HCT116 (cell line): Measurements from ENCODE around the gene ZCWPW1. TPM values are rescaled to one million over a fixed set of nuclear protein-coding genes. Genes with fewer than 3 reads are reported as not detected.

Experiments used
- ATAC-seq: fragments of 200-7000 bp; cut with Tn5 transposase; 2 replicates; pipeline ENCODE4 v1.9.1; 2020; ENCODE audit warnings: mild to moderate bottlenecking, moderate library complexity
- BruUV-seq: library from RNA; stranded (reverse); fragments of 400-500 nt; replicated peaks from 2 replicates; lab custom pipeline; 2021; lab: Mats Ljungman, UMichigan
- CTCF ChIA-PET: fragments of 300-600 bp; sonication (Branson Sonifier 250); formaldehyde crosslinking; loops from one replicate; lab custom pipeline; 2021; ENCODE audit warnings: antibody characterized with exemption; lab: Charles Lee
- POLR2A ChIA-PET: fragments of 300-600, 350-600 bp; sonication (Branson Sonifier 250); formaldehyde crosslinking; loops from one replicate; lab custom pipeline; 2021; ENCODE audit warnings: antibody characterized with exemption; lab: Charles Lee
- RAD21 ChIA-PET, 2 experiments: fragments of 300-600 bp; sonication (Branson Sonifier 250); formaldehyde crosslinking; loops; one replicate each; lab custom pipeline; 2023; ENCODE audit warnings: low total read pairs in 2 of 2; ENCODE audit not compliant: uncharacterized antibody in 2 of 2, unreplicated experiment in 2 of 2, low non-redundant PET in 1 of 2; lab: Charles Lee
- DNase-seq: peaks from one replicate; pipeline ENCODE4 v3.0.0-alpha.2; 2010; ENCODE audit warnings: low read depth, low spot score
- H2AFZ ChIP-seq: fragments of 200-600 bp; shearing (Covaris generic), sonication (generic); 2 replicates; pipeline ENCODE4 v1.6.1; 2017; ENCODE audit warnings: low read depth, mixed run types, mixed read lengths, antibody characterized with exemption, low read length; ENCODE audit not compliant: poor library complexity, severe bottlenecking
- H3K27ac ChIP-seq: 2 replicates; pipeline ENCODE4 v1.5.1; 2012; ENCODE audit warnings: low read depth, low read length
- H3K27me3 ChIP-seq: fragments of 200-600 bp; sonication (generic); 2 replicates; pipeline ENCODE4 v1.6.1; 2016; ENCODE audit warnings: mixed run types, low read length, mixed read lengths; ENCODE audit not compliant: insufficient read depth
- H3K36me3 ChIP-seq, 2 experiments: fragments of 200-500 bp in 1 of 2; fragments of 200-600 bp in 1 of 2; sonication (Bioruptor generic) in 1 of 2; sonication (generic) in 1 of 2; 2 replicates each; pipeline versions ENCODE4 v1.5.1 to v1.6.1; 2014 to 2016; ENCODE audit warnings: low read length in 2 of 2, inconsistent platforms in 1 of 2, mixed read lengths in 1 of 2, mixed run types in 1 of 2; ENCODE audit not compliant: insufficient read depth in 2 of 2, control insufficient read depth in 1 of 2
- H3K4me1 ChIP-seq, 2 experiments: fragments of 200-600 bp in 1 of 2; sonication (generic) in 1 of 2; 2 replicates each; pipeline versions ENCODE4 v1.5.1 to v1.6.1; 2012 to 2017; ENCODE audit warnings: low read length in 2 of 2, inconsistent platforms in 1 of 2, mild to moderate bottlenecking in 1 of 2, mixed read lengths in 1 of 2, mixed run types in 1 of 2, moderate library complexity in 1 of 2; ENCODE audit not compliant: insufficient read depth in 2 of 2, control insufficient read depth in 1 of 2
- H3K4me2 ChIP-seq: fragments of 200-600 bp; sonication (generic); 2 replicates; pipeline ENCODE4 v1.6.1; 2017; ENCODE audit warnings: mixed run types, low read length, mixed read lengths
- H3K4me3 ChIP-seq, 2 experiments: fragments of 200-600 bp in 1 of 2; sonication (generic) in 1 of 2; replicated peaks in 1 of 2; 2 replicates each; pipeline ENCODE4 v1.5.1; 2011 to 2016; ENCODE audit warnings: low read length in 2 of 2, control low read depth in 1 of 2, low read depth in 1 of 2, mild to moderate bottlenecking in 1 of 2, mixed read lengths in 1 of 2, mixed run types in 1 of 2
- H3K79me2 ChIP-seq: fragments of 200-600 bp; sonication (generic); 2 replicates; pipeline ENCODE4 v1.6.1; 2017; ENCODE audit warnings: mild to moderate bottlenecking, mixed run types, low read length, moderate library complexity, mixed read lengths; ENCODE audit not compliant: insufficient read depth
- H3K9ac ChIP-seq: fragments of 200-600 bp; sonication (generic); 2 replicates; pipeline ENCODE4 v1.6.1; 2016; ENCODE audit warnings: low read length, mixed read lengths
- H3K9me2 ChIP-seq: fragments of 200-600 bp; sonication (generic), shearing (Covaris generic); 2 replicates; pipeline ENCODE4 v1.6.1; 2017; ENCODE audit warnings: mixed run types, mild to moderate bottlenecking, moderate library complexity; ENCODE audit not compliant: insufficient read depth
- H3K9me3 ChIP-seq, 2 experiments: fragments of 200-500 bp in 1 of 2; fragments of 200-600 bp in 1 of 2; sonication (Bioruptor generic) in 1 of 2; sonication (generic) in 1 of 2; 2 replicates each; pipeline ENCODE4 v1.6.1; 2014 to 2017; ENCODE audit warnings: low read length in 2 of 2, mixed read lengths in 2 of 2, inconsistent platforms in 1 of 2, low read depth in 1 of 2, mild to moderate bottlenecking in 1 of 2, mixed run types in 1 of 2, moderate library complexity in 1 of 2; ENCODE audit not compliant: control insufficient read depth in 1 of 2, insufficient read depth in 1 of 2
- H4K20me1 ChIP-seq: fragments of 200-600 bp; sonication (generic), shearing (Covaris generic); 2 replicates; pipeline ENCODE4 v1.6.1; 2017; ENCODE audit warnings: mixed run types, mild to moderate bottlenecking, moderate library complexity; ENCODE audit not compliant: insufficient read depth
- ATF3 ChIP-seq: IDR thresholded peaks from 2 replicates; pipeline ENCODE4 v1.6.1; 2012
- CBX3 ChIP-seq: IDR thresholded peaks from 2 replicates; pipeline ENCODE4 v1.6.1; 2012; ENCODE audit warnings: low read depth
- CEBPB ChIP-seq: IDR thresholded peaks from 2 replicates; pipeline ENCODE4 v1.6.1; 2012; ENCODE audit warnings: low read depth
- CTCF ChIP-seq, 3 experiments: fragments of 200-600 bp in 1 of 3; sonication (generic) in 1 of 3; IDR thresholded peaks in 2 of 3; conservative IDR thresholded peaks in 1 of 3; 2 replicates each; pipeline ENCODE4 v1.5.1; 2012 to 2017; ENCODE audit warnings: low read depth in 2 of 3, low read length in 2 of 3, antibody characterized with exemption in 1 of 3, borderline replicate concordance in 1 of 3, control low read depth in 1 of 3, mild to moderate bottlenecking in 1 of 3, mixed read lengths in 1 of 3, mixed run types in 1 of 3, moderate library complexity in 1 of 3; ENCODE audit not compliant: insufficient read depth in 1 of 3
- EGR1 ChIP-seq: IDR thresholded peaks from 2 replicates; pipeline ENCODE4 v1.6.1; 2012; ENCODE audit warnings: low read depth
- EZH2 ChIP-seq: fragments of 200-600 bp; sonication (generic); IDR thresholded peaks from 2 replicates; pipeline ENCODE4 v1.6.1; 2017; ENCODE audit warnings: antibody characterized with exemption, mixed run types
- EZH2phosphoT487 ChIP-seq: fragments of 200-600 bp; IDR thresholded peaks from 2 replicates; pipeline ENCODE4 v1.6.1; 2018; ENCODE audit warnings: antibody characterized with exemption, borderline replicate concordance
- FOSL1 ChIP-seq: IDR thresholded peaks from 2 replicates; pipeline ENCODE4 v1.6.1; 2012; ENCODE audit warnings: low read depth
- JUND ChIP-seq: IDR thresholded peaks from 2 replicates; pipeline ENCODE4 v1.6.1; 2012
- MAX ChIP-seq: IDR thresholded peaks from 2 replicates; pipeline ENCODE4 v1.6.1; 2012
- POLR2AphosphoS5 ChIP-seq: IDR thresholded peaks from 2 replicates; pipeline ENCODE4 v1.6.1; 2011; ENCODE audit warnings: mild to moderate bottlenecking, low read depth, low read length, moderate library complexity
- SIN3A ChIP-seq: IDR thresholded peaks from 2 replicates; pipeline ENCODE4 v1.6.1; 2012; ENCODE audit warnings: low read depth
- SP1 ChIP-seq: IDR thresholded peaks from 2 replicates; pipeline ENCODE4 v1.6.1; 2012; ENCODE audit warnings: low read depth
- SRF ChIP-seq: IDR thresholded peaks from 2 replicates; pipeline ENCODE4 v1.6.1; 2012; ENCODE audit warnings: low read depth
- TCF7L2 ChIP-seq: IDR thresholded peaks from 2 replicates; pipeline ENCODE4 v1.7.0; 2011; ENCODE audit warnings: borderline replicate concordance, inconsistent platforms; ENCODE audit not compliant: insufficient read depth, insufficient read length; ENCODE audit errors: extremely low read depth
- YY1 ChIP-seq: IDR thresholded peaks from 2 replicates; pipeline ENCODE4 v1.6.1; 2011; ENCODE audit warnings: low read length, low read depth, moderate library complexity, mild to moderate bottlenecking; ENCODE audit not compliant: insufficient replicate concordance; ENCODE audit errors: extremely low read depth
- ZFX ChIP-seq: fragments of 450-650 bp; IDR thresholded peaks from 2 replicates; pipeline ENCODE4 v1.6.1; 2017
- ZNF274 ChIP-seq: fragments of 200-500 bp; sonication (Bioruptor generic); IDR thresholded peaks from 2 replicates; pipeline ENCODE4 v1.6.1; 2014; ENCODE audit warnings: mild to moderate bottlenecking, low read depth, low read length, inconsistent platforms
- intact Hi-C: fragments of 100-400 bp; cut with micrococcal nuclease; formaldehyde crosslinking; loops from 2 replicates; pipeline ENCODE4 v1.10.0; 2022
- total RNA-seq: library from RNA; stranded (reverse); gene quantifications from one replicate; pipeline ENCODE4 v1.2.1, GENCODE V29; 2021; ENCODE audit not compliant: unreplicated experiment
- TF ChIP-seq, protein P1 (sequence below): IDR thresholded peaks from 2 replicates; pipeline ENCODE4 v1.6.1; 2012; ENCODE audit warnings: low read depth

Gene ZCWPW1
- total RNA-seq, 1 experiment from 2014 or later: 1.5 TPM

- ChIA-PET RAD21 (no interaction called here), CTCF (no interaction called here), POLR2A (no interaction called here)
- ATAC-seq (no peak), DNase-seq (no peak)
- H3K4me3 ChIP-seq: no peak overlapping the region
- peaks cover 4 to 11% of the 10 kb centered on the region in 2 experiments; a peak in 2 of 4 replicates for H3K4me1 ChIP-seq
- H3K79me2 ChIP-seq: no peaks in the 10 kb centered on the region
- no peak overlapping the region for H3K9ac ChIP-seq
- TF ChIP-seq CBX3 (no peak), ZNF274 (no peak), CTCF (IDR thresholded peaks at IDR 0.05 in 2 of 3, conservative IDR thresholded peaks at IDR 0.05 in 1 of 3; ENCODE audit: borderline replicate concordance in 1 of 3, insufficient read depth in 1 of 3, low read depth in 2 of 3, low read length in 2 of 3) (no peak), TCF7L2 (no peak), ZFX (no peak), SIN3A (no peak), CEBPB (no peak), EGR1 (no peak), JUND (no peak), SP1 (no peak), ATF3 (no peak), EZH2phosphoT487 (no peak), MAX (no peak), FOSL1 (no peak), SRF (no peak), YY1 (no peak), EZH2 (no peak), POLR2AphosphoS5 (no peak)
- TF ChIP-seq, protein P1, sequence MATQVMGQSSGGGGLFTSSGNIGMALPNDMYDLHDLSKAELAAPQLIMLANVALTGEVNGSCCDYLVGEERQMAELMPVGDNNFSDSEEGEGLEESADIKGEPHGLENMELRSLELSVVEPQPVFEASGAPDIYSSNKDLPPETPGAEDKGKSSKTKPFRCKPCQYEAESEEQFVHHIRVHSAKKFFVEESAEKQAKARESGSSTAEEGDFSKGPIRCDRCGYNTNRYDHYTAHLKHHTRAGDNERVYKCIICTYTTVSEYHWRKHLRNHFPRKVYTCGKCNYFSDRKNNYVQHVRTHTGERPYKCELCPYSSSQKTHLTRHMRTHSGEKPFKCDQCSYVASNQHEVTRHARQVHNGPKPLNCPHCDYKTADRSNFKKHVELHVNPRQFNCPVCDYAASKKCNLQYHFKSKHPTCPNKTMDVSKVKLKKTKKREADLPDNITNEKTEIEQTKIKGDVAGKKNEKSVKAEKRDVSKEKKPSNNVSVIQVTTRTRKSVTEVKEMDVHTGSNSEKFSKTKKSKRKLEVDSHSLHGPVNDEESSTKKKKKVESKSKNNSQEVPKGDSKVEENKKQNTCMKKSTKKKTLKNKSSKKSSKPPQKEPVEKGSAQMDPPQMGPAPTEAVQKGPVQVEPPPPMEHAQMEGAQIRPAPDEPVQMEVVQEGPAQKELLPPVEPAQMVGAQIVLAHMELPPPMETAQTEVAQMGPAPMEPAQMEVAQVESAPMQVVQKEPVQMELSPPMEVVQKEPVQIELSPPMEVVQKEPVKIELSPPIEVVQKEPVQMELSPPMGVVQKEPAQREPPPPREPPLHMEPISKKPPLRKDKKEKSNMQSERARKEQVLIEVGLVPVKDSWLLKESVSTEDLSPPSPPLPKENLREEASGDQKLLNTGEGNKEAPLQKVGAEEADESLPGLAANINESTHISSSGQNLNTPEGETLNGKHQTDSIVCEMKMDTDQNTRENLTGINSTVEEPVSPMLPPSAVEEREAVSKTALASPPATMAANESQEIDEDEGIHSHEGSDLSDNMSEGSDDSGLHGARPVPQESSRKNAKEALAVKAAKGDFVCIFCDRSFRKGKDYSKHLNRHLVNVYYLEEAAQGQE: no peak
- no peaks in the 10 kb centered on the region for H3K9me2 ChIP-seq
- H3K27me3 ChIP-seq: no peaks in the 10 kb centered on the region
- no peak overlapping the region for H2AFZ ChIP-seq
- H3K4me2 ChIP-seq: no peak overlapping the region
- no TSS peak for BruUV-seq
- no peak overlapping the region for H3K27ac ChIP-seq
- H4K20me1 ChIP-seq: no peaks in the 10 kb centered on the region
- intact Hi-C loops: no loop called here
- no peaks in the 10 kb centered on the region for H3K9me3 ChIP-seq
- H3K36me3 ChIP-seq: no peaks in the 10 kb centered on the region
Measured at GRCh38 chr7:100457033-100457432, 28.5 kb upstream of the ZCWPW1 start.
